ENCODE data around the gene RBM34.

The RBM34 gene

DNA sequence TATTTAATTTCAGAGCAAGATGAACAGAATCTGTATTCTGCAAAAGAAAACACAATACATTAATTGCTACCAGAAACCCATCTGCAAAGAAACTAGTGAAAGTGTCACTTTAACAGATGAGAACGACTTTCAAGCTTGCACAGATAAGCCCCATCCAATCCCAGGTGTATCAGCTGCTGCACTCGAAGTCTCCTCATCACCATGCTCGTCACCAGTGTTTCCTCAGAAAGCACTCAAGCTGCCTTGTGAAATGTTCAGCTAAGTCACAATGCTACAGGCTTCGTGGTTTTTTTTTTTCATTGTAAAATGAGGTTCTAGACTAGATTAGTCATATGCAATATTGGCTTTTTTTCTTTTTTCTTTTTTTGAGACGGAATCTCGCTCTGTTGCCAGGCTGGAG lies 29.1 kb downstream of the RBM34 start:
- no peak for DNase-seq (ENCODE audit: low spot score)
- ChIA-PET CTCF (no interaction called here), POLR2A (ENCODE audit: low non-redundant PET) (no interaction called here)
- TF ChIP-seq CTCF (conservative IDR thresholded peaks at IDR 0.05; ENCODE audit: low read depth): no peak
- no peak overlapping the region for H3K27ac ChIP-seq

- POLR2A ChIA-PET (ENCODE audit: low non-redundant PET): no interaction called here
- TF ChIP-seq CTCF (conservative IDR thresholded peaks at IDR 0.05; ENCODE audit: low read depth): no peak
- no peak for DNase-seq (ENCODE audit: low spot score)
- CTCF ChIA-PET: no interaction called here
- H3K27ac ChIP-seq: peak overlapping the region; percentile 26; the same call in 1 of the 2 replicates
These were observed 30.2 kb downstream of the RBM34 start for GRCh38 chr1:235130766-235131270.

- H3K27ac ChIP-seq: no peak overlapping the region
- POLR2A ChIA-PET (ENCODE audit: low non-redundant PET): interaction anchor here (0.6 to 0.7 kb wide), 3 partner anchors 9 to 482 kb away, joined by 3 to 4 read pairs (median 3); no protein-coding TSS in a partner anchor
- no peak for TF ChIP-seq CTCF (conservative IDR thresholded peaks at IDR 0.05; ENCODE audit: low read depth)
- no peak for DNase-seq (ENCODE audit: low spot score)
- CTCF ChIA-PET: no interaction called here
These were observed 31.1 kb downstream of the RBM34 start for GRCh38 chr1:235129774-235130570.

GRCh38 chr1:235128456-235129328 lies 32.4 kb downstream of the RBM34 start, which contains the start of gene TOMM20:
Gene TOMM20, minus strand, starts transcription at chr1:235128837. Its CDS starts 122 bp downstream, at chr1:235128715.
- H3K27ac ChIP-seq: peak within 1 kb of the TSS; percentile 85
- ChIA-PET POLR2A (ENCODE audit: low non-redundant PET) (interaction anchor here (0.5 to 0.6 kb wide), 2 partner anchors 30 to 302 kb away, joined by 4 read pairs; no protein-coding TSS in a partner anchor), CTCF (interaction anchor here (0.6 kb wide), 1 partner anchor 514 kb away, joined by 3 read pairs; no protein-coding TSS in a partner anchor)
- no peak for TF ChIP-seq CTCF (conservative IDR thresholded peaks at IDR 0.05; ENCODE audit: low read depth)
- peak; percentile 96 for DNase-seq (ENCODE audit: low spot score)

- DNase-seq (ENCODE audit: low spot score): no peak
- POLR2A ChIA-PET (ENCODE audit: low non-redundant PET): interaction anchor here (0.6 kb wide), 1 partner anchor 31 kb away, joined by 4 read pairs; no protein-coding TSS in a partner anchor
These were observed 33.2 kb downstream of the RBM34 start for GRCh38 chr1:235127732-235128455.

More at GRCh38 chr1:235127732-235128455, 33.2 kb downstream of the RBM34 start:
- H3K27ac ChIP-seq: peak overlapping the region; percentile 85
- CTCF ChIA-PET: interaction anchor here (0.6 kb wide), 1 partner anchor 515 kb away, joined by 3 read pairs; no protein-coding TSS in a partner anchor
- TF ChIP-seq CTCF (conservative IDR thresholded peaks at IDR 0.05; ENCODE audit: low read depth): no peak
